MM.1S (cell line): Measurements from ENCODE around the gene NYAP2.

Experiments used
- EZH2 ChIP-seq: fragments of 300-600 bp; sonication (generic); optimal IDR thresholded peaks from 2 replicates; pipeline ENCODE3; 2017; ENCODE audit warnings: low read depth, mild to moderate bottlenecking, antibody characterized with exemption, low read length, mixed read lengths
- EZH2phosphoT487 ChIP-seq: fragments of 300-600 bp; sonication (generic); IDR thresholded peaks from 2 replicates; pipeline ENCODE4 v1.6.1; 2018; ENCODE audit warnings: antibody characterized with exemption, low read length
- TF ChIP-seq, protein P1 (sequence below): fragments of 300-600 bp; sonication (generic); IDR thresholded peaks from 2 replicates; pipeline ENCODE4 v1.5.1; 2016; ENCODE audit warnings: antibody characterized with exemption, low read length, mixed read lengths

DNA sequence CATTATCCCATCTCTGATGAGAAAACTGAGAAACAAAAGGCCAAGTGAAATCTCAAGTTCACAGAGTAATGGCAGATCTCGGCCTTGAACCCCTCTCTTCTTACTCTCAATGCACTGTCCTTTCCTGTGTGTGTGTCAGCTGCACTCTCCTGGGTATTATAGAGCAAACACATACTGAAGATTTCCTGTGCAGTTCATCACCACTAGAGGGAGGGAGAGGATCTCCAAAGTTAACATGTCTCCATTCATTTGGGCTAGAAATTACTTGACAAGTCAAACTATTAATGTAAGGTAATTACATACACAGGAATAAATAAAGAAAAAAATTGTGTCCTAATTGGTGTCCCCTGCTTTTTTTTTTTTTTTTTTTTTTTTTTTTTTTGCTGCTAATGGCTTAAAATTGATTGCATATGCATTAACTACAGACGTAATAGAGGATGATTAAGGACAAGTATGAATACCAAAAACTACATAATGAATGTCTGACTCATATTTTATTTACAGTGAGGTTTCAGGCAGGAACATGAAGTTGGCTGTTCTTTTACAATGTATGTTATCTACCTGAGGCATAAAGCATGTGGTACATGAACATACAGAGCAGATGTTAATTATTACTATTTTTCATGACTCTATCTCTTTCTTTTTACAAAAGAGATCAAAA, 269.2 kb downstream of the NYAP2 start:
- TF ChIP-seq, protein P1, sequence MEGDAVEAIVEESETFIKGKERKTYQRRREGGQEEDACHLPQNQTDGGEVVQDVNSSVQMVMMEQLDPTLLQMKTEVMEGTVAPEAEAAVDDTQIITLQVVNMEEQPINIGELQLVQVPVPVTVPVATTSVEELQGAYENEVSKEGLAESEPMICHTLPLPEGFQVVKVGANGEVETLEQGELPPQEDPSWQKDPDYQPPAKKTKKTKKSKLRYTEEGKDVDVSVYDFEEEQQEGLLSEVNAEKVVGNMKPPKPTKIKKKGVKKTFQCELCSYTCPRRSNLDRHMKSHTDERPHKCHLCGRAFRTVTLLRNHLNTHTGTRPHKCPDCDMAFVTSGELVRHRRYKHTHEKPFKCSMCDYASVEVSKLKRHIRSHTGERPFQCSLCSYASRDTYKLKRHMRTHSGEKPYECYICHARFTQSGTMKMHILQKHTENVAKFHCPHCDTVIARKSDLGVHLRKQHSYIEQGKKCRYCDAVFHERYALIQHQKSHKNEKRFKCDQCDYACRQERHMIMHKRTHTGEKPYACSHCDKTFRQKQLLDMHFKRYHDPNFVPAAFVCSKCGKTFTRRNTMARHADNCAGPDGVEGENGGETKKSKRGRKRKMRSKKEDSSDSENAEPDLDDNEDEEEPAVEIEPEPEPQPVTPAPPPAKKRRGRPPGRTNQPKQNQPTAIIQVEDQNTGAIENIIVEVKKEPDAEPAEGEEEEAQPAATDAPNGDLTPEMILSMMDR = peak; percentile 76
- no peak for TF ChIP-seq EZH2
- no peak for TF ChIP-seq EZH2phosphoT487
